Immature natural killer cell (primary cell): ENCODE results near the gene JARID2. TPM values are rescaled to one million over a fixed set of nuclear protein-coding genes. Genes with fewer than 3 reads are reported as not detected.
A peak's percentile ranks its signal among the peaks of the same experiment; 100 is the strongest.

ENCODE experiments used
- DNase-seq, 3 donors: peaks; one replicate each; pipeline ENCODE4 v3.0.0; 2022; ENCODE audit warnings: mixed read lengths in 1 of 3
- H3K27ac Mint-ChIP-seq, 6 donors: one replicate each; pipeline ENCODE4 v1.8.0; 2020; ENCODE audit warnings: mixed read lengths in 6 of 6, mild to moderate bottlenecking in 5 of 6, inconsistent platforms in 4 of 6, moderate library complexity in 3 of 6
- H3K27me3 Mint-ChIP-seq, 3 donors: one replicate each; pipeline ENCODE4 v1.8.0; 2020 to 2021; ENCODE audit warnings: low read depth in 3 of 3, mild to moderate bottlenecking in 3 of 3, mixed read lengths in 3 of 3, moderate library complexity in 3 of 3, inconsistent platforms in 1 of 3
- H3K36me3 Mint-ChIP-seq, 3 donors: one replicate each; pipeline ENCODE4 v1.8.0; 2020; ENCODE audit warnings: mixed read lengths in 3 of 3, inconsistent platforms in 2 of 3, mild to moderate bottlenecking in 2 of 3
- H3K4me1 Mint-ChIP-seq, 2 donors: one replicate each; pipeline ENCODE4 v1.8.0; 2020; ENCODE audit warnings: inconsistent platforms in 2 of 2, mild to moderate bottlenecking in 2 of 2, mixed read lengths in 2 of 2, moderate library complexity in 1 of 2
- H3K4me3 Mint-ChIP-seq, 5 donors: one replicate each; pipeline ENCODE4 v1.8.0; 2020; ENCODE audit warnings: mild to moderate bottlenecking in 5 of 5, mixed read lengths in 5 of 5, inconsistent platforms in 3 of 5, moderate library complexity in 3 of 5
- H3K9me3 Mint-ChIP-seq, 6 donors: one replicate each; pipeline ENCODE4 v1.8.0; 2020; ENCODE audit warnings: mild to moderate bottlenecking in 6 of 6, mixed read lengths in 6 of 6, inconsistent platforms in 4 of 6, moderate library complexity in 3 of 6
- polyA plus RNA-seq, 3 donors: library from polyadenylated mRNA; unstranded; fragments of 300-500 nt; fragmentation: Illumina TruSeq; gene quantifications; one replicate each; pipeline ENCODE4 v1.2.3, GENCODE V29; 2021

JARID2 gene
- polyA plus RNA-seq, 3 donors from 2014 or later, result 4.3 to 26.1 (median 7.8) TPM

GRCh38 chr6:15401769-15402250 lies 155.9 kb downstream of the JARID2 start:
- H3K36me3 Mint-ChIP-seq, result no peaks in the 10 kb centered on the region
- H3K4me1 Mint-ChIP-seq, result peaks cover 79 to 95% of the 10 kb centered on the region in 2 donors
- no peak overlapping the region for H3K4me3 Mint-ChIP-seq
- H3K27me3 Mint-ChIP-seq, result peaks cover 2 to 14% (median 6%) of the 10 kb centered on the region in 3 donors
- DNase-seq, result no peak
- H3K27ac Mint-ChIP-seq, result peak overlapping the region in 1 of 6 donors; percentile 27
- H3K9me3 Mint-ChIP-seq, result no peaks in the 10 kb centered on the region

- peak overlapping the region in 4 of 6 donors; percentile 22 to 81 (median 53) for H3K27ac Mint-ChIP-seq
Observed at GRCh38 chr6:15402406-15403045, 156.7 kb downstream of the JARID2 start.

GRCh38 chr6:15403094-15403755 lies 157.4 kb downstream of the JARID2 start:
- no peaks in the 10 kb centered on the region for H3K36me3 Mint-ChIP-seq
- no peak for DNase-seq
- no peaks in the 10 kb centered on the region for H3K9me3 Mint-ChIP-seq
- peaks cover 86 to 94% of the 10 kb centered on the region in 2 donors for H3K4me1 Mint-ChIP-seq
- H3K27ac Mint-ChIP-seq, result peak overlapping the region; percentile 22 to 87 (median 74)
- peaks cover 2 to 14% (median 6%) of the 10 kb centered on the region in 3 donors for H3K27me3 Mint-ChIP-seq
- peak overlapping the region; percentile 34 to 73 (median 58) for H3K4me3 Mint-ChIP-seq

More at GRCh38 chr6:15402406-15403045, 156.7 kb downstream of the JARID2 start:
- peak overlapping the region in 3 of 5 donors; percentile 6 to 30 (median 8) for H3K4me3 Mint-ChIP-seq
- H3K9me3 Mint-ChIP-seq, result no peaks in the 10 kb centered on the region
- peaks cover 2 to 14% (median 6%) of the 10 kb centered on the region in 3 donors for H3K27me3 Mint-ChIP-seq
- peaks cover 84 to 94% of the 10 kb centered on the region in 2 donors for H3K4me1 Mint-ChIP-seq
- DNase-seq, result no peak
- H3K36me3 Mint-ChIP-seq, result no peaks in the 10 kb centered on the region

GRCh38 chr6:15404685-15404980 lies 158.8 kb downstream of the JARID2 start:
- H3K4me3 Mint-ChIP-seq, result peak overlapping the region; percentile 41 to 73 (median 58)

GRCh38 chr6:15405129-15406068 lies 159.5 kb downstream of the JARID2 start:
- Mint-ChIP-seq H3K4me3 (peak overlapping the region in 4 of 5 donors; percentile 52 to 73 (median 64)), H3K9me3 (no peaks in the 10 kb centered on the region), H3K27ac (peak overlapping the region in 4 of 6 donors; percentile 15 to 28 (median 22)), H3K27me3 (peaks cover 2 to 14% (median 6%) of the 10 kb centered on the region in 3 donors), H3K36me3 (no peaks in the 10 kb centered on the region), H3K4me1 (peaks cover 83 to 94% of the 10 kb centered on the region in 2 donors)
- no peak for DNase-seq

More at GRCh38 chr6:15404685-15404980, 158.8 kb downstream of the JARID2 start:
- peaks cover 2 to 14% (median 6%) of the 10 kb centered on the region in 3 donors for H3K27me3 Mint-ChIP-seq
- no peak for DNase-seq
- peak overlapping the region in 5 of 6 donors; percentile 22 to 81 (median 28) for H3K27ac Mint-ChIP-seq
- H3K9me3 Mint-ChIP-seq, result no peaks in the 10 kb centered on the region
- no peaks in the 10 kb centered on the region for H3K36me3 Mint-ChIP-seq
- peaks cover 83 to 94% of the 10 kb centered on the region in 2 donors for H3K4me1 Mint-ChIP-seq

- Mint-ChIP-seq H3K4me1 (peaks cover 86 to 94% of the 10 kb centered on the region in 2 donors), H3K27ac (no peak overlapping the region), H3K27me3 (peaks cover 0 to 14% (median 3%) of the 10 kb centered on the region in 3 donors), H3K4me3 (no peak overlapping the region), H3K36me3 (peaks cover 0 to 1% (median 0%) of the 10 kb centered on the region in 3 donors), H3K9me3 (no peaks in the 10 kb centered on the region)
- no peak for DNase-seq
Observed at GRCh38 chr6:15406452-15406851, 160.6 kb downstream of the JARID2 start.

GRCh38 chr6:15408008-15408407 lies 162.1 kb downstream of the JARID2 start:
- Mint-ChIP-seq H3K9me3 (no peaks in the 10 kb centered on the region), H3K27ac (no peak overlapping the region), H3K27me3 (peaks cover 2 to 13% (median 5%) of the 10 kb centered on the region in 3 donors), H3K36me3 (peaks cover 0 to 10% (median 0%) of the 10 kb centered on the region in 3 donors), H3K4me3 (no peak overlapping the region), H3K4me1 (peaks cover 86 to 94% of the 10 kb centered on the region in 2 donors)
- DNase-seq, result no peak

GRCh38 chr6:15408758-15409157 lies 162.9 kb downstream of the JARID2 start:
- Mint-ChIP-seq H3K27ac (no peak overlapping the region), H3K27me3 (peaks cover 2 to 7% (median 5%) of the 10 kb centered on the region in 3 donors), H3K4me1 (peaks cover 83 to 94% of the 10 kb centered on the region in 2 donors)

GRCh38 chr6:15409301-15410125 lies 163.6 kb downstream of the JARID2 start:
- Mint-ChIP-seq H3K27me3 (peaks cover 0 to 2% (median 2%) of the 10 kb centered on the region in 3 donors), H3K36me3 (peaks cover 0 to 10% (median 0%) of the 10 kb centered on the region in 3 donors), H3K27ac (peak overlapping the region in 2 of 6 donors; percentile 43 to 61), H3K9me3 (no peaks in the 10 kb centered on the region), H3K4me3 (peak overlapping the region in 1 of 5 donors; percentile 0), H3K4me1 (peaks cover 81 to 94% of the 10 kb centered on the region in 2 donors)
- DNase-seq, result no peak

More at GRCh38 chr6:15408758-15409157, 162.9 kb downstream of the JARID2 start:
- peaks cover 0 to 10% (median 0%) of the 10 kb centered on the region in 3 donors for H3K36me3 Mint-ChIP-seq
- no peaks in the 10 kb centered on the region for H3K9me3 Mint-ChIP-seq
- H3K4me3 Mint-ChIP-seq, result no peak overlapping the region
- DNase-seq, result no peak

GRCh38 chr6:15410126-15410391 lies 164.2 kb downstream of the JARID2 start:
- no peaks in the 10 kb centered on the region for H3K9me3 Mint-ChIP-seq
- H3K4me1 Mint-ChIP-seq, result peaks cover 78 to 94% of the 10 kb centered on the region in 2 donors
- peak overlapping the region in 1 of 5 donors; percentile 14 for H3K4me3 Mint-ChIP-seq
- DNase-seq, result no peak
- peak overlapping the region in 3 of 6 donors; percentile 35 to 61 (median 43) for H3K27ac Mint-ChIP-seq
- peaks cover 0 to 10% (median 0%) of the 10 kb centered on the region in 3 donors for H3K36me3 Mint-ChIP-seq
- peaks cover 1 to 2% (median 2%) of the 10 kb centered on the region in 3 donors for H3K27me3 Mint-ChIP-seq

- Mint-ChIP-seq H3K27ac (peak overlapping the region in 3 of 6 donors; percentile 3 to 61 (median 46)), H3K36me3 (peaks cover 0 to 10% (median 0%) of the 10 kb centered on the region in 3 donors)
Observed at GRCh38 chr6:15410752-15411151, 164.9 kb downstream of the JARID2 start.

GRCh38 chr6:15411766-15412165 lies 165.9 kb downstream of the JARID2 start:
- Mint-ChIP-seq H3K4me3 (peak overlapping the region; percentile 31 to 67 (median 56)), H3K36me3 (peaks cover 0 to 10% (median 0%) of the 10 kb centered on the region in 3 donors), H3K27ac (peak overlapping the region in 3 of 6 donors; percentile 3 to 25 (median 19)), H3K27me3 (peaks cover 2% of the 10 kb centered on the region in 3 donors), H3K4me1 (peaks cover 68 to 84% of the 10 kb centered on the region in 2 donors), H3K9me3 (no peaks in the 10 kb centered on the region)
- DNase-seq, result no peak

More at GRCh38 chr6:15410752-15411151, 164.9 kb downstream of the JARID2 start:
- peak overlapping the region in 4 of 5 donors; percentile 40 to 67 (median 50) for H3K4me3 Mint-ChIP-seq
- no peaks in the 10 kb centered on the region for H3K9me3 Mint-ChIP-seq
- DNase-seq, result no peak
- peaks cover 72 to 87% of the 10 kb centered on the region in 2 donors for H3K4me1 Mint-ChIP-seq
- peaks cover 2% of the 10 kb centered on the region in 3 donors for H3K27me3 Mint-ChIP-seq
